Renal cortical epithelial cell (primary cell): ENCODE measurements around the gene ENAH. TPM values are rescaled to one million over a fixed set of nuclear protein-coding genes. Genes with fewer than 3 reads are reported as not detected.

Experiments
- DNase-seq: peaks from one replicate; pipeline ENCODE4 v3.0.0-alpha.2; 2011; ENCODE audit warnings: low read depth
- total RNA-seq: library from RNA; depleted of rRNA; stranded (reverse); fragments of >200 nt; gene quantifications from 2 replicates; pipeline ENCODE4 v1.2.3, GENCODE V29; 2014

The ENAH gene
- total RNA-seq, 1 donor from 2014 or later: 205 TPM

DNA sequence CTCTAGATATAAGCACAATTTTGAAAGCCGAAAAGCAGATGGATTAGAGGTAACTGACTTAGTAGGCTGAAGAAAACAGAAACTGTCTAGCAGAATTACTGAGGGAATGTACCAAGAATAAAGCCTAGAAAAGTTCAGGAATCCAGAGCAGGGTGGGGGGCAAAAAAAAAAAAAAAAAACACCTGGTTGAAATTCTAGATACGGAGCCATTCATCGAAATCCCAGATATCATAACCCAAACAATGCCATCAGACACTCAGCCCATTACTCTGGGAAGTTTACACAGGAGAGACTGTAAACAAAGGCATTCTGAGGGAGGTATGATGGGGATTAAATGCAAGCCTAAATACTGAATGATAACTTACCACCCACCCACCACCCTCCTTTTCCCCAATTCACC is 45.6 kb downstream of the ENAH start:
- no peak for DNase-seq

- peak; percentile 84 for DNase-seq
Observed at GRCh38 chr1:225603538-225604354, 49.2 kb downstream of the ENAH start.

GRCh38 chr1:225602590-225603206 is 50.2 kb downstream of the ENAH start:
- peak; percentile 23 for DNase-seq

GRCh38 chr1:225601902-225602589 is 50.9 kb downstream of the ENAH start:
- peak; percentile 58 for DNase-seq

DNA sequence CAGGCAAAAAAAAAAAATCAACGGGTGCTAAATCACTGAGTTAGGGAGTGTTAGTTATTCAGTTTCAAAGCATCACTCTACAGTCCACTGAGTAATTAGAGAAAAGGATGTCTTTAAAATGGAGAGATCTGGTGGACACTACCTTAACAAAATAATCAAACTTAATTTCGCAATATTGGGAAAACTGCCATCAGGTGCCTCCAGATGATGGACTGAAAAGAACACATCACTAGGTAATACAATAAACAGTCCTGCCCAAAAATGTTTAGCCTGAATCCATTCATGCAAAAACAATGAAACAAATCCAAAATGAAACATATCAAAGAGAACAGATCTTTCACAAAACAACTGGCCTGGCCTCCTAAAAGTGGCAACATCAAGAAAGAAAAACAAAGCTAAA is 54.1 kb downstream of the ENAH start:
- DNase-seq: no peak

GRCh38 chr1:225597926-225598575 is 54.9 kb downstream of the ENAH start:
- DNase-seq: peak; percentile 57

DNA sequence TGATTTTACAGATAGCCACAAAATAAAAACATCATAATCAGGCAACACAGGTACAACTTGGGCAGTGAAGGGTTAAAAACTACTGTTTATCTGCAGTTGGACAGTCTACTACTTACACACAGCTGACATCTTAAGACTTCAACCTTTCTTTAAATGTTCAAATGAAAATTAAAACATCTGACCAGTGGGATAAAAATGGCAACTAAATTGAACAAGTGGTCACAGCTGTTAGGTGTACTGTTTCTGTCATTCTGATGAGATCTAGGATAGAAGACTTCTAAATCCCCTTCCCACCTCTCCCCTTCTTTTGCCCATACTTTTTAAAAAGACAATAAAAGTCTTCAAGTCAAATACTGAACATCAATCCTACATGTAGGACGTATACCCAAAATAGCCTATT is 56.2 kb downstream of the ENAH start:
- DNase-seq: no peak

GRCh38 chr1:225595974-225596551 is 56.9 kb downstream of the ENAH start:
- DNase-seq: no peak

GRCh38 chr1:225595452-225595851 is 57.5 kb downstream of the ENAH start:
- DNase-seq: no peak

DNA sequence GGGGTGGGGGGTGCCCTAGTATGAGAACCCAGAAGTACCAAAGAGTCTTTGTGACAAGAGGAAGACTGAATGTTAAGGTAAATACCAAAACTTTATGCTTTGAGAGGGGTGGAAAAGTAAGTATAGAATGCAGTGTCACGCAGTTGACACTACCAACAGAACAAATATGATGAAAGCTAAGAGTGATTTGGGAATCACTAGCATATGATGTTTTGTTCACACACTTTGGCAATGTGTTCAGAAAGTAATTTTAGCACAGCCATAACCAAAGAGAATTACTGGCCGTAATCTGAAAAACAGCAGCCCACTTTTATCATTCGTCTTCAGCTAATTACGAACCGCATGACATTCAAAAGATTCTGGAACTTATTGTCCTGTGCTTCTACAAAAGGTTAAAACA is 59.5 kb downstream of the ENAH start:
- no peak for DNase-seq

GRCh38 chr1:225592362-225593025 is 60.4 kb downstream of the ENAH start:
- DNase-seq: no peak

DNA sequence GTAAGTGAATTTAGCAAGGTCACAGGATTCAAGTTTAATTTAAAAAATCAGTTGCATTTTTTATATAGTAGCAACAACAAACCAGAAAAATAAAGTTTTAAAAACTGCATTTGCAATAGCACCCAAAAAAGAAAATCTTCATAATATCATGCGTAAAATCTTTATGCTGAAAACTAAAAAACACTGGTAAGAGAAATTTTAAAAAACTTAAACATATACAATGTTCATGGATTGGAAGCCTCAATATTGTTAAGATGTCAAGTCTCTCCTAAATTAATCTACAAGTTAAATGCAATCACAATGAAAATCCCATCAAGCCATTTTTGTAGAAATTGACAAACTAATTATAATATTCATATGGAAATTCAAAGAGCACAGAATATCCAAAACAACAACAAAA is 65.6 kb downstream of the ENAH start:
- no peak for DNase-seq

GRCh38 chr1:225581186-225581585 is 71.7 kb downstream of the ENAH start:
- no peak for DNase-seq

- DNase-seq: no peak
Observed at GRCh38 chr1:225580238-225581099, 72.5 kb downstream of the ENAH start.

GRCh38 chr1:225578251-225578977 is 74.5 kb downstream of the ENAH start:
- peak; percentile 56 for DNase-seq

DNA sequence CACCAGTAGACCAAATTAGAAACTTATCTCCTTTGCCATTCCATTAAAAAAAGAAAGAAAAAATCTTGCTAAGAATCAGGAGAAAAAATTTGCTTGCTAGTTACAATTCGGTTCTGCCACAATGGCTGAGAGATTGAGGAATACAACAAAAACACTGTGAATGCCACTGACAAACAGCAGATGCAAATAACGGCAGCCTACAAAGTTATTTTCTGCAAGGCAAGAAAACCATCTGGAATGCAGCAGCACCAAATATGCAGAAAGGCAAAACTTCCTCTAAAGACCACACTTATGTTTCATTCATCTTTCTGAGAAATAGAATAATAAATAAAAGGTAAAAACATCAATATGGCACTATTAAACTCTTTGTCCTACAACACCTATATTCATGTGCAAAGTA is 75.7 kb downstream of the ENAH start:
- no peak for DNase-seq

DNA sequence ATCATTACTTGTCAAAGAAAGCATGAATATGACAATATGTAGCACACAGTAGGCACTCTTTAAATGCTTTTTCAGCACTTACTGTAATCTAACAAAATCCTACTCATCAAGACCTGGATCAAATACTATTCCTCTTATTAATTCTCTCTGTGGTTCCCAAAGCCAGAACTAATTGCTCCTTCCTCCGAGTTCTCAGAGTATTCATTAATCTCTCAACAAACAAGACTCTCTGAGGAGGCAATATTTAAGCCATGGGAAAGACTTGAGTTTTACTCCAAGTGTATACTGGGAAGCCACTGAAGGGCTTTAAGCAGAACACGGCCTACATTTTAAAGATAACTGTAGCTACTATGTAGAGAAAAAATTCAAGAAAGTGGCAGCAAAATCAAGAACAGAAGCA is 79.7 kb downstream of the ENAH start:
- peak; percentile 56 for DNase-seq

GRCh38 chr1:225572422-225572821 is 80.5 kb downstream of the ENAH start:
- peak; percentile 13 for DNase-seq

DNA sequence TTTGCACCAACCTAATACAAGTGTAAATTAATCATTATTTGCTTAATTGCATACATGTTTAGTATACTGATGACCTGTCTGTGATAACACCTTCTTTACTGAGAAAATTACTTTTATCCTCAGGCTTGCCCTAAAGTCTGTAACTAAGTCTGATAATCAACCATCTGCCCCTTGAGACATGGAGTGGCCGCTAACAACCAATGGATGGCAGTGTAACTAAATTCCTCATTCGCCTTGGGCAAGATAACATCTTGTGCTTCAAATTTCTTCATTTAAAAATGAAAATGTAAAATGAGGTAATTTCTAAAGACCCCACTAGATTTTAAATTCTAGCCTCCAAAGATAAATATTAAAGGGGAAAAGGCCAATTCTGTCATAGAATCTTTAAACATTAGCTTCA is 85.1 kb downstream of the ENAH start:
- peak; percentile 18 for DNase-seq

- DNase-seq: no peak
Observed at GRCh38 chr1:225565847-225566246, 87.1 kb downstream of the ENAH start.
